Smooth muscle cell (in vitro differentiated cells): ENCODE measurements around the gene CRYL1. TPM values are rescaled to one million over a fixed set of nuclear protein-coding genes. Genes with fewer than 3 reads are reported as not detected.

Experiments
- DNase-seq: peaks from one replicate; lab custom pipeline; 2025; ENCODE audit not compliant: unreplicated experiment; lab: John Stamatoyannopoulos, UW
- H2AFZ ChIP-seq: fragments of 200-600 bp; sonication (generic); 2 replicates; pipeline ENCODE4 v1.6.0; 2016; ENCODE audit warnings: antibody characterized with exemption, low read depth, mild to moderate bottlenecking
- H3F3A ChIP-seq: fragments of 200-600 bp; sonication (generic); 2 replicates; pipeline ENCODE4 v1.6.0; 2017; ENCODE audit warnings: antibody characterized with exemption, low read depth
- H3K27ac ChIP-seq: fragments of 200-600 bp; sonication (generic); 2 replicates; pipeline ENCODE4 v1.5.1; 2016; ENCODE audit warnings: low read depth, mild to moderate bottlenecking
- H3K27me3 ChIP-seq: fragments of 200-600 bp; sonication (generic); 2 replicates; pipeline ENCODE4 v1.6.1; 2016; ENCODE audit warnings: low read depth, mild to moderate bottlenecking
- H3K36me3 ChIP-seq: fragments of 200-600 bp; sonication (generic); 2 replicates; pipeline ENCODE4 v1.5.1; 2016; ENCODE audit warnings: low read depth
- H3K4me1 ChIP-seq: fragments of 200-600 bp; sonication (generic); 2 replicates; pipeline ENCODE4 v1.5.1; 2016; ENCODE audit warnings: low read depth
- H3K4me2 ChIP-seq: fragments of 200-600 bp; sonication (generic); 2 replicates; pipeline ENCODE4 v1.6.0; 2016; ENCODE audit warnings: mild to moderate bottlenecking
- H3K4me3 ChIP-seq: fragments of 200-600 bp; sonication (generic); 2 replicates; pipeline ENCODE4 v1.5.1; 2016; ENCODE audit warnings: mild to moderate bottlenecking
- H3K79me2 ChIP-seq: fragments of 200-600 bp; sonication (generic); 2 replicates; pipeline ENCODE4 v1.6.0; 2016; ENCODE audit warnings: low read depth, mild to moderate bottlenecking
- H3K9ac ChIP-seq: fragments of 200-600 bp; sonication (generic); 2 replicates; pipeline ENCODE4 v1.6.0; 2016; ENCODE audit warnings: low read depth
- H3K9me3 ChIP-seq: fragments of 200-600 bp; sonication (generic); replicated peaks from 2 replicates; pipeline ENCODE4 v1.5.1; 2016; ENCODE audit warnings: low read depth
- H4K20me1 ChIP-seq: fragments of 200-600 bp; sonication (generic); 2 replicates; pipeline ENCODE4 v1.6.0; 2016; ENCODE audit warnings: low read depth
- WGBS: methylation state at CpG from one replicate; pipeline ENCODE4 v1.1.7; 2016; ENCODE audit warnings: low lambda C conversion rate; 5-methylcytosine and 5-hydroxymethylcytosine counted together
- polyA plus RNA-seq: library from polyadenylated mRNA; unstranded; fragments of >200 nt; fragmentation: Nextera tagmentation; extraction: Ambion mirVana; gene quantifications from 2 replicates; pipeline ENCODE4 v1.2.1, GENCODE V29; 2016
- total RNA-seq: library from RNA; depleted of rRNA; stranded (reverse); fragments of >200 nt; gene quantifications from 2 replicates; pipeline ENCODE4 v1.2.3, GENCODE V29; 2014
- TF ChIP-seq, protein P1 (sequence below): fragments of 200-600 bp; sonication (generic); IDR thresholded peaks from 2 replicates; pipeline ENCODE4 v1.5.1; 2017; ENCODE audit warnings: borderline replicate concordance, mild to moderate bottlenecking, antibody characterized with exemption; ENCODE audit not compliant: insufficient read depth, poor library complexity, severe bottlenecking

The CRYL1 gene
- total and polyA plus RNA-seq, 2 experiments from 2014 or later, result 6.5 to 12.4 TPM

DNA sequence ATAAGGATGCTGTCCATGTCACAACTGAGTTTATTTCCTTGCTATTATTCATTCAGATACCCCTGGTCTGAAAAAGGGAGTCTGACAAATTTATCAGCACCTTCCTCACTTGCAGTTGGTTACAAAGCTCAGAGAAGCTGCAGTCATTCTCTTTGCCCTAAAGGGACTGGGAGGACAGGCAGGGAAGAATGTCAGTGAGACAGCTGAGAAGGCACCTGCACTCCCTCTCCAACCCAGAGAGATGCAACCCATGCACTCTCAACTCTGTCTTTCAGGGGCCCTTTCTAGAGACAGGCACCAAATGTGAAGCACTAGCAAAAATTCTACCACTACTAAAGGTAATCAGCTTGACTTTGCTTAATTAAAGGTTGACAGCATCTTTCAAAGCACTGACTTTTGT, 83.3 kb downstream of the CRYL1 start:
- DNase-seq, result no peak
- Histone ChIP-seq H3K27me3 (no peaks in the 10 kb centered on the region), H3K9me3 (peaks cover 3% of the 10 kb centered on the region), H3K27ac (no peak overlapping the region), H3K4me2 (no peak overlapping the region), H3K9ac (no peak overlapping the region), H3K4me3 (no peak overlapping the region), H3K79me2 (no peaks in the 10 kb centered on the region), H4K20me1 (no peaks in the 10 kb centered on the region), H2AFZ (no peak overlapping the region), H3F3A (no peaks in the 10 kb centered on the region), H3K4me1 (peaks cover 15% of the 10 kb centered on the region), H3K36me3 (no peaks in the 10 kb centered on the region)
- TF ChIP-seq, protein P1, sequence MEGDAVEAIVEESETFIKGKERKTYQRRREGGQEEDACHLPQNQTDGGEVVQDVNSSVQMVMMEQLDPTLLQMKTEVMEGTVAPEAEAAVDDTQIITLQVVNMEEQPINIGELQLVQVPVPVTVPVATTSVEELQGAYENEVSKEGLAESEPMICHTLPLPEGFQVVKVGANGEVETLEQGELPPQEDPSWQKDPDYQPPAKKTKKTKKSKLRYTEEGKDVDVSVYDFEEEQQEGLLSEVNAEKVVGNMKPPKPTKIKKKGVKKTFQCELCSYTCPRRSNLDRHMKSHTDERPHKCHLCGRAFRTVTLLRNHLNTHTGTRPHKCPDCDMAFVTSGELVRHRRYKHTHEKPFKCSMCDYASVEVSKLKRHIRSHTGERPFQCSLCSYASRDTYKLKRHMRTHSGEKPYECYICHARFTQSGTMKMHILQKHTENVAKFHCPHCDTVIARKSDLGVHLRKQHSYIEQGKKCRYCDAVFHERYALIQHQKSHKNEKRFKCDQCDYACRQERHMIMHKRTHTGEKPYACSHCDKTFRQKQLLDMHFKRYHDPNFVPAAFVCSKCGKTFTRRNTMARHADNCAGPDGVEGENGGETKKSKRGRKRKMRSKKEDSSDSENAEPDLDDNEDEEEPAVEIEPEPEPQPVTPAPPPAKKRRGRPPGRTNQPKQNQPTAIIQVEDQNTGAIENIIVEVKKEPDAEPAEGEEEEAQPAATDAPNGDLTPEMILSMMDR, result no peak

DNA sequence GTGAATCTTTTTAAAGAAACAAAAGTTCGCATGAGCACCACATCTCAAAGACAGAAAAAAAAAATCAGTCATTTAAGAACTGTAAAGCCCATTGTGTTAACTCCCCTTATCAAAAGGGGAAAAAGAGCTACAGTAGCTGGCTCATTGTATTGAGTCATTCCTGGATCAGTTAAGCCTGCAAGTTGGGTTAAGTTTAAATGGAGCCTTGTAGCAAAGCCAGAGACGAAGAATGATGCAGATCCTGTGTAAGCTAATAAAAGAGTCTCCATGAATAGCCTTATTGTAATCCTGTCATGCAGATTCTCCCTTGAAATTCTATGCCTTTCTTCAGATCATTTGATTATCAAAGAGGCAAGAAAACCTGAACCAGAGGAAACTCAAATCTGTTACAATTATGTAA, 83.8 kb downstream of the CRYL1 start:
- Histone ChIP-seq H3F3A (no peaks in the 10 kb centered on the region), H4K20me1 (no peaks in the 10 kb centered on the region), H3K4me3 (no peak overlapping the region), H3K9me3 (peaks cover 3% of the 10 kb centered on the region), H2AFZ (no peak overlapping the region), H3K27ac (no peak overlapping the region), H3K4me1 (peaks cover 15% of the 10 kb centered on the region), H3K36me3 (no peaks in the 10 kb centered on the region), H3K27me3 (no peaks in the 10 kb centered on the region), H3K9ac (no peak overlapping the region), H3K79me2 (no peaks in the 10 kb centered on the region), H3K4me2 (no peak overlapping the region)
- TF ChIP-seq, protein P1, result no peak
- 14% methylated on average over 2 of the region's 2 CpGs for WGBS
- no peak for DNase-seq

DNA sequence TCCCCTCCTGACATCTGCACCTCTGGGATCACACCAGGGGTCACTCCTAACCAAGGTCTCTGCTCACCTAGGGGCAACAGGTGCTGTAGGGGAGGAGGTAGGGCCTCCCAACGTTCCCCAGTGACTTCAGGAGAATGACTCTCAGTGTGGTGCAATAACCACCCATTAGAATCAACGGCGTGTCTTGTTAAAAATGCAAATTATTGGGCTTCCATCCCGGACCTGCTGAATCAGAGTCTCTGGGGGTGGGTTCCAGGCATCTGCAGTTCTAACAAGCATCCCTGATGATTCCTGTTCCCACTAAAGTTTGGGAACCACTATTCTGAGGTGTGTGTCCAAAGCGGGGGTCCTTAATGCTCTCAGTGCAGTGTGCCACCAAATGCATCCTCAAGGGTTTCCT, 84.6 kb downstream of the CRYL1 start:
- no peak overlapping the region for H3K27ac ChIP-seq
- H3K9ac ChIP-seq, result no peak overlapping the region
- no peaks in the 10 kb centered on the region for H3K27me3 ChIP-seq
- H2AFZ ChIP-seq, result no peak overlapping the region
- no peaks in the 10 kb centered on the region for H4K20me1 ChIP-seq
- no peak overlapping the region for H3K4me3 ChIP-seq
- peaks cover 3% of the 10 kb centered on the region for H3K9me3 ChIP-seq
- TF ChIP-seq, protein P1, result no peak
- no peaks in the 10 kb centered on the region for H3K36me3 ChIP-seq
- H3K4me2 ChIP-seq, result no peak overlapping the region
- H3K79me2 ChIP-seq, result no peaks in the 10 kb centered on the region
- no peak for DNase-seq
- H3K4me1 ChIP-seq, result peaks cover 15% of the 10 kb centered on the region
- 59% methylated on average over 5 of the region's 5 CpGs for WGBS
- no peaks in the 10 kb centered on the region for H3F3A ChIP-seq

DNA sequence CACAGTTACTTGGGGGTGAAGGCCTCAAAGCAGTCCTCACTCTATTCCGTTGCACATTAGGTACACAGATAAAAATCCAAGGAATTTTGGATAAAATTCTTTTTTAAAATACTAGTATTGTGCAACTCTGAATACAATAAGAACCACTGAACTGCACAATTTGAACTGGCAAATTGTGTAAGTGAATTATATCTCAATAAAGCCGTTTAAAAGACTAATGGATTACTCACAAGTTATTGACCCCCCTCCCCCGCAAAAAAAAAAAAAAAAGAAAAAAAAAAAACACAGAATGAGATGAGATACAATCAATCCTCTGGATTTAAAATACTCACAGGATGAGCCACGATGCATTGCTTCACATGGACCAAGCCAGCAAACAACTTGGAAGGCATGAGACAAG, 86.4 kb downstream of the CRYL1 start:
- no peak overlapping the region for H2AFZ ChIP-seq
- no peak overlapping the region for H3K27ac ChIP-seq
- no peaks in the 10 kb centered on the region for H3K27me3 ChIP-seq
- no peak overlapping the region for H3K9ac ChIP-seq
- H3K4me1 ChIP-seq, result peaks cover 15% of the 10 kb centered on the region
- no peaks in the 10 kb centered on the region for H3F3A ChIP-seq
- DNase-seq, result no peak
- WGBS, result 89% methylated on average over 4 of the region's 4 CpGs
- H3K36me3 ChIP-seq, result no peaks in the 10 kb centered on the region
- no peak overlapping the region for H3K4me2 ChIP-seq
- TF ChIP-seq, protein P1, result no peak
- no peak overlapping the region for H3K4me3 ChIP-seq
- H3K79me2 ChIP-seq, result no peaks in the 10 kb centered on the region
- H3K9me3 ChIP-seq, result no peaks in the 10 kb centered on the region
- H4K20me1 ChIP-seq, result no peaks in the 10 kb centered on the region
